HG03108 (cell line): ENCODE results near the gene ZMYND10.

Experiments
- ATAC-seq: cut with Tn5 transposase; IDR thresholded peaks from one replicate; pipeline ENCODE4 v1.9.1; 2021; ENCODE audit warnings: moderate library complexity; ENCODE audit not compliant: unreplicated experiment

The ZMYND10 gene

DNA sequence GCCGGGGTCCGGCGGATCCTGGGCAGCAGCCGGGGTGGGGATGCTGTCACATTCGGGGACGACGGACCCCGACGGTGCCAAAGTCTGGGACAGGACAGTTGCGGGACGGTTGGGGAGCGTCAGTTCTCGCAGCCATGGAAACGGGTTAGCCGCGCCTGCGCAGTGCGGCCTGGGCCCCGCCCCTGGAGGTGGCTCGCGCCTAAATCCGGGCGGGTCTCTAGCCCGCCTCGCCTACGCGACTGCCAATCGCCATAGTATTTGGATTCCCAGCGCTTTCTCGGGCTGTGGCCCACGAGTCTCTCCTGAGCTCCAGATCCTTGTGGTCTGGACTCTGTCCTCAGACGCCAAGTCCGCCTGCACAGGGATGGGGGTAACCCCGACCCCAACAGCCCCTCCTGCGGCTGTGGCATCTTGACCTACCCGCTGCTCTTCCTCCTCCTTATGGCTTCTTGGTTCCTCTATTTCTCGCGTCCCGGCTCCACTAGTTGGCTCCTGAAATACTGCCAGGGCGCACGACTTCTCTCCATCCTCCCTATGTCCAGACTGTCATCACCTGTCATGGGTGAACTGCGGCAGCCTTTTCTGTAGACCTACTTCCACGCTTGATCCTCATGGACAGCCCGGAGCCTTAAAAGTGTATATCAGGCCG is at the start of gene ZMYND10:
Gene ZMYND10 (minus strand): TSS at position 147 of the 649 bp plus-strand sequence. CDS start 153 bp downstream, outside the sequence.
- no peak for ATAC-seq

GRCh38 chr3:50393061-50393460 is 47.5 kb upstream of the ZMYND10 start:
- ATAC-seq: no peak

- no peak for ATAC-seq
Measured at GRCh38 chr3:50392101-50392715, 46.7 kb upstream of the ZMYND10 start.

DNA sequence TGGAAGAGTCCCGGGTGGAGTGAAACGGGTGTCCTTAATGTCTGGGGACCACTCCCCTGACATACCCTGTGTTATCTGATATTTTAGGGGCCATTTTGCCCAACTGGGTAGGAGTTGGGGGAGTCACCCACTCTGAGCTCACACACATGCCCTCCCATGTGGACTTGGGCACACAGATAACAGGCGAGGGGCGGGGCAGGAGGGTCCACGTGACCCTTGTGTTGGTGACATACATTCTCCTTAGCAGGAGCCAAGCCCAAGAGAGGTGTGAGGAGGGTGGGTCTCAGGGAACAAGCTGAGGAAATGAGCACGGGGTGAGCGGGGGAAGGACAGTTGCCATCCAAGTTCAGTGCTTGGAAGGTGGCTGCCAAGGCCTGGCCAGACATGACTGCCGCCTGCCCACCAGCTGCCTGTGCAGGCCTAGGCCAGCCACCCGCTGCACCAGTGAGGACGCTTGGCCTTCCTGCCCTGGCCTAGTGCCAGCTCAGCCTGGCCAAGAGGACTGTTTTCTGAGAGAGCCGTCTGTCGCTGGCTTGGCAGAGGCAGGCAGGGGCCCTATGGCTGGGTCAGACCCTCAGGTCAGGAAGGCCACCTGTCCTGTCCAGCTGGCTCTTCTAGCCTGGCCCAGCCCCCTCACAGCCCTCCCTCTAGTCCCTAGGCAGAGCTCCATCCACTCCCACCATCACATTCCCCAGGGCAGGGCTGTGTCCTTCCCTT is 45.1 kb upstream of the ZMYND10 start:
- no peak for ATAC-seq

DNA sequence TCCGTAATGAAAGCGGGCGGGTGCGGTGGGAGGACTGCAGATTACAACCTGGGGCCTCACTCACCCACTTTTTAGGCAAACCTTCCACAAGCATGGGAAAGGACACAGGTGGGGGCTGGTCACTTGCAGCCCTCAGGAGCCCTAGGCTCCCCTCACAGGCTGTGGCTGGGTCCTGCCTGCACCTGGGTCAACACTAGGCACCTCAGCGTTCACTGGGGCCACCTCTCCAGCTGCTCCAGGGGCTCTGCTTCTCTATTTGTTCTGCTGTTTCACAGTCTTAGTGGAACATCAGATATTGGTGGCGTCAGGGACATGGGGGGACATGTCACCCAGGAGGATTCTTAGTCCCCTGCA is 43.9 kb upstream of the ZMYND10 start:
- ATAC-seq: no peak

DNA sequence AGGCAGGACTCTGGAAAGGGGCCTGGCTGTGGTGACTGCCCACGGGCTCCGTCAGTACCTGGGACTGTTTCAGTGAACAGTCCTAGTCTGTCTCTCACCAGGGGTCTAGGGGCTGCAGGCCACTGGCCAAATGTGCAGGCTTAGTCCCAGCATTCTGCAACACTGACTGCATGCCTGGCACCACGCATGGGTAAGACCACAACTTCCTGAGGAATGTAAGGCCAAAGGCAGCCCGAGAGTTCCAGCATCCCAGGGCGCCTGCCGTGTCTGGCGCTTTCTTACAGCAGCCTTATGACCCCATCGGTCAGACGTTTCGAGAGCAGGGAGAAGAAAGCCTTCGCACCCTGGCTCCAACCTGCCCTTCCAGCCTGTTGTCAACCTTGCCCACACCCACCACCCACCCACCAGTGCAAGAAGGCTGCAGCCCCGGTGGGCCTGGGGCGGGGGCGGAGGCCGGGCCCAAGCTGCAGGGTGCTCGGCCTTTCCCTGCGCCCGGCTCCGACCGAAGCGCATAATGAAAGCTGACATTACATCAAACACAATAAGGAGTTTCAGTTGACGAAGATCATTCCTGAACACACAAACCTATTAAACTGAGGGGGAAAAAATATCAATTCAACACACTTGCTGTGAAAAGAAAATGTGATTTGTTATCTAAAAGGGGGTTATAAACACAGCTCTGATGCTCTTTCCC is 43.3 kb upstream of the ZMYND10 start:
- ATAC-seq: no peak

DNA sequence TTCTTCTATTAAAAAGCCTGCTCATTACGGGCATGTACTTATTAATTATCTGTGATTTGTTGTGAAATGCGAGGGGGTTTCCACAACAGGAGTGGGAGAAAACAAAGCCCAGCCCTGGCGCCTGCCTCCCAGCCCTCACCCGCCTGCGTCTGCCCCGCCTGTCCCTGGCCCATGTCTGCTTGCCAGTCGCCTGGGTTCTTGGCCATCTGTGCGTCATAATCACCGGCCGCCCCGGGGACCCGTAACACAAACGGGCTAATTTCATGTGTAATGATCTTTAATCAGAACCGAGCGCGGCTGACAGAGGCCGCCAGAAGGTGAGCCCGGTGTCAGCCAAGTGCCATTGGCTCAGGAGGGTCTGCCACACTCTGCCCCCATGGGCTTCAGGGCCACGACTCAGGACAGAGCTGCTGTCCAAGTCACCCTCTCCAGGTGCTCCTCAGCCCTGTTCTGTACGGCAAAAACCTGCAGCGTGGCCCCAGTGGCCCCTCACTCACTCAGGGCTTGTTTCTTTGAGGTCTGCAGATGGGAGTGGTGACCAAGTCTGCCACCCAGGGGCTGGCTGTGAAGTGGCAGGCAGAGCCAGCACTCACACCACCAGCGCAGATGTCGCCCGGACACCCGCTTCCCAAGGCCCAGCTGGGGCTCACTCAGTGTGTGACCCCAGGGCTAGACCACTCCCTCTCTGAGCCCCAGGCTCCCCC is 42.6 kb upstream of the ZMYND10 start:
- no peak for ATAC-seq

DNA sequence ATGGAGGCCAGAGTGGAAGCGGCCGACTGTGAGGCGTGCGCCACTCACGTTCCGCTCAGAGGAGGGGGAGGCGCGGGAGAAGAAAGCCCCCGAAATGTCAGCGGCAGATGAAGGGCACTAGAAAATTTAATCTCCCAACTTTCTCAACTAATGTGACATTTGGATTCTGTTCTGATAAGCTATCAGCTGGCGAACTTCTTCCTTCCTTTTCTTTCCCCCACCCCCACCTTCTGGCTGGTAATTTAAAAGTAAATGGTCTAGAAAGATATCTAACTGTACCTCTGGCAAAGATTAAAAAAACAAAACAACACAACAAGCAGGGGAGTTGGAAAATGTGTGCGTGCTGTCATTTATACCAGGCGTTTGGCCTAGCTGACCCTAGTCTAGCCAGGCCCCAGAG is 40.2 kb upstream of the ZMYND10 start:
- ATAC-seq: no peak

GRCh38 chr3:50383750-50384149 is 38.2 kb upstream of the ZMYND10 start:
- no peak for ATAC-seq

GRCh38 chr3:50382722-50383121 is 37.2 kb upstream of the ZMYND10 start:
- ATAC-seq: no peak

DNA sequence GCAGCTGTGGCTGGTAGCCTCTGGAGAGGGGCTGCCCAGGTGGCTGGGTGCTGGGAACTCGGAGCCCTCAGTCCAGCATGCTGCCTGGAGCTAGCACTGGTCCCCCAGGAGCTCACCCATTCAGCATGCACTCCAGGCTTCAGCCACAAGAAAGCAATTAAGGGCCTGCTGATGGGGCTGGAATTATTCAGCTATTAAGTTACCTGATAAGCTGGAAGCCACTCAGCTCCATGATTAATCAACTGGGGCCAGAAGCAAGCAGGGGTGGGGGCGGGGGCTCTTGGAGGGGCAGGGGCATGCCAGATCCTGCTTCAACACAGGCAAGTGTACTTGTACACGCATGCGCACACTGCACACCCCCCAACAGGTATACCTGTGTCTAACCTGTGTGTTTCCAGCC is 35.9 kb upstream of the ZMYND10 start:
- no peak for ATAC-seq

DNA sequence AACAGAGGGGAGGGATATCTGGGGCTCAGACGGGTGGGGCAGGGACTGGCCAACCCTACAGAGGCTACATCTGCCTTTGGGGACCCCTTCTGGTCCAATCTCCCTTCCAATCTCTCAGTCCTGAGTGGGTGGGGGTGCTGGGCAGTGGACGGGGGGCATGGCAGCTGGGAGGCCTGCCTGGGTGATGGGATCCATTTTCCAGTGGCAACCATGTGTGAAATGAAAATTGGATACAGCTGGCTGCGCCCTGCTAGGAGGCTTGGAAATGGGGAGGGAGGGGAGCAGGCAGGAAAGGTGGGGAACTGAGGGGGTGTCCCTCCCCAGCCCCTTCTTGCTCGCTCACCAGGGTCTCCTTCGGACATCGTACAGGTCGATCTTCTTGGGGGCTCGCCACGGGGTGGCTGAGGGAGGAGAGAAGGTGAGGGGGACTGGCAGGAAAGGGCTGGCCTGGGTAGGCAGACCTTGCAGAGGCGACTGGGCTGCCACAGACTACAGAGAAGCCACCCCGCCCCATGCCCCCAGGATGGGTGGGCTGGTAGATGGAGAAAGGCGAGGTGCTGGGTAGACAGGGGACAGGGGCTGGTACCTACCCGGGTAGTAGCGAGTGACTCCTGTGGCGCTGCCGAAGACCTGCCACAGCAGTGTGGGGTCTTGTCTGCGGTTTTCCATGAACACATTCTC is 35.0 kb upstream of the ZMYND10 start:
- no peak for ATAC-seq

DNA sequence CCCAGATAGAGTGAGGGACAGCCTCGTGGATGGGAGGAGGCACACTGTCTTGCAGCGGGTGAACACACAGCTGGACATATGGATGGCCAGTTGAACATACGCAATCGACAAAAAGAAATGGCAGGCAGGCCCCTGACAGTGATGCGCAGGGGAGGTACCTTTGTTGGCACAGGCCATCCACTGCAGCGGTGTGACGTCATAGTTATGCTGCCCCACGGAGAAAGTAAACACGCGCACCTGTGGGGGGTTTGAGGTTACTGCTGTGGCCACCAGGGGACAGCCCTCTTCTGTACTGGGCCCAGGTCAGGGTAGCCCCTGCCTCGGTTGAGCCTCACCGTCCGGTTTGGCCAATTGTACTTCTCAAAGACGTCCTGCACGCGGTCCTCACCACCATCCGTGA is 33.2 kb upstream of the ZMYND10 start:
- ATAC-seq: no peak

- ATAC-seq: no peak
Measured at GRCh38 chr3:50378024-50378423, 32.5 kb upstream of the ZMYND10 start.

- no peak for ATAC-seq
Measured at GRCh38 chr3:50375258-50375931, 29.9 kb upstream of the ZMYND10 start.

DNA sequence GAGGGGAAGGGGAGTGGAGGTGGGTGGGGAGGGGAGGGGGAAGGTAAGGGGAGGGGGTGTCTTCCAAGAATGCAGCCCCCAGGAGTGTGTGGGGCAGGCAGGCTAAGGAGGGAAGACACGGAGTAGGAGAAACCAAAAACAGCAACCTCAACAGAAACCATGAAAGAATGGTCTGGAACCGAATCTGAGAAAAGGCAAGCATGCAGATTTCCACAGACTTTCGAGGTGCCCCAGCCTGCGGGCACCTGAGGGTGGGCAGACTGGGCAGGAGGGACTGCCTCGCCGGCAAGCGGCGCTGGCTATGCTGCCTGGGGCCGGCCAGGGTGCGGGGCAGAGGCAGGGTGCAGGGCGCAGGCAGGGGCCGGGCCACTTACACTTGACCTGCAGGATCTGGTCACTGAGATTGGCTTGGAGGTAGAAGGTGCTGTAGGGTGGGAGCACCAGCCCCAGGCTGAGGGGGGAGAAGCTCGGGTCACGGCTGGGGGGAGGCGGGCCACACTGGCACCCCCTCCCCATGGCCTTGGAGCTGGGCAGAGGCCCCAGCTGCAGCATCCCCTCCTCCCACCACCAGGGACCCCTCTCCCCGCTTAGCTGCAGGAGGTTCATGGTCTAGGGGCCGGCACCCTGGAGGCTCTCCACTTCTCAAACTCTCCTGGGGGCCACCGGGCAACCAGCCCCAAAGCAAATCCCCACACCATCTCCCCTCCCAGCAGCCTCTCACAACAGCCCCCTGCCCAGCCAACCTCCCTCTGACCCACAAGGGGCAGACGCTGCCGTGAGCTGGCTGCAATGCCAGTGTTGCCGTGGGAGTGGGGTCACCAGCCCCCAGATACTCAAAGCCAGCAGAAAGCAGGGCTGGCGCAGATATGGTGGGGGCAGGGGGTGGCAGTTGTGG is 29.1 kb upstream of the ZMYND10 start:
- ATAC-seq: no peak

- no peak for ATAC-seq
Measured at GRCh38 chr3:50373146-50374051, 27.9 kb upstream of the ZMYND10 start.

DNA sequence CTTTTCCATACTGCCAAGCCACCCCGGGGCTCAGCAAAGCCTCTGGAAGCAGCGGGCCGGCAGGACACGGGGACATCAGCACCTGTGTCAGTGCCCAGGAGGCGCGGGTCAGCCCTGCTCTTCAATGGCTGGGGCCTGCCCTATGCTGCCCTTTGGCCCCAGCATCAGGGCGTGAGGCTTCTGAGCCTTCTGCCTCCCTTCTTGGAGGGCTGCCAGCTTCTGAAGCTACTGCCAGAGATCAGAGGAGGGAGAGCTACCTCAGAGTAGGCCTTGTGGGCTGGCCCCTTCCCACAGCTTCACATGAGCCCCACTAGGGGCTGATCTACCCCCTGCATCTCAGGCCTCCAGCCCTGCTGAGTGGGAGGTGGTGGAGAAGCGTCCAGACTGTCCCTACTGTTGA is 26.8 kb upstream of the ZMYND10 start:
- no peak for ATAC-seq
